Peyer's patch (tissue), 4 donors: ENCODE results near the gene PTAFR. TPM values are rescaled to one million over a fixed set of nuclear protein-coding genes. Genes with fewer than 3 reads are reported as not detected.

ENCODE experiments used
- DNase-seq, 3 donors: peaks; one replicate each; pipeline ENCODE4 v3.0.0-alpha.2; 2017 to 2019
- H3K27ac ChIP-seq, 4 donors: fragments of 200-600 bp; sonication (generic); one replicate each; pipeline ENCODE4 v1.5.1; 2016 to 2019
- H3K27me3 ChIP-seq, 2 donors: fragments of 200-600 bp; sonication (generic); one replicate each; pipeline ENCODE4 v1.5.1; 2019
- H3K36me3 ChIP-seq, 3 donors: fragments of 200-600 bp; sonication (generic); one replicate each; pipeline ENCODE4 v1.5.1; 2016 to 2019
- H3K4me1 ChIP-seq, 4 donors: fragments of 200-600 bp; sonication (generic); one replicate each; pipeline ENCODE4 v1.5.1; 2016 to 2019
- H3K4me3 ChIP-seq, 4 donors: fragments of 200-600 bp; sonication (generic); 1 replicate in 3 of 4; 2 replicates in 1 of 4; pipeline ENCODE4 v1.5.1; 2016 to 2019; ENCODE audit warnings: mild to moderate bottlenecking in 1 of 4
- H3K9me3 ChIP-seq, 4 donors: fragments of 200-600 bp; sonication (generic); one replicate each; pipeline ENCODE4 v1.5.1; 2016 to 2019; ENCODE audit warnings: mild to moderate bottlenecking in 1 of 4
- POLR2A ChIP-seq, 2 donors: fragments of 450-650 bp; IDR thresholded peaks; one replicate each; pipeline ENCODE4 v1.5.1; 2017; ENCODE audit warnings: antibody characterized with exemption in 2 of 2, mild to moderate bottlenecking in 2 of 2, moderate library complexity in 2 of 2
- total RNA-seq, 4 donors: library from RNA; depleted of rRNA; stranded (reverse); fragments of >200 nt; gene quantifications; one replicate each; pipeline ENCODE4 v1.1.0, GENCODE V29; 2016
- TF ChIP-seq, protein P1 (sequence below), 6 experiments: fragments of 450-650 bp in 4 of 6; fragments of 200-600 bp in 2 of 6; sonication (generic) in 1 of 6; IDR thresholded peaks; one replicate each; pipeline ENCODE4 v1.5.1; 2017 to 2019; ENCODE audit warnings: antibody characterized with exemption in 6 of 6, mild to moderate bottlenecking in 3 of 6, moderate library complexity in 1 of 6

Gene PTAFR
- total RNA-seq, 4 donors from 2014 or later, result 0.53 to 1.8 (median 1.7) TPM

GRCh38 chr1:28155628-28156027, 20.9 kb downstream of the PTAFR start:
- DNase-seq, result no peak
- no peaks in the 10 kb centered on the region for H3K27me3 ChIP-seq
- peaks cover 0 to 18% (median 0%) of the 10 kb centered on the region in 4 donors for H3K4me1 ChIP-seq
- H3K4me3 ChIP-seq, result no peak overlapping the region
- no peaks in the 10 kb centered on the region for H3K36me3 ChIP-seq
- no peaks in the 10 kb centered on the region for H3K9me3 ChIP-seq
- no peak overlapping the region for H3K27ac ChIP-seq
- no peak for TF ChIP-seq POLR2A (IDR thresholded peaks at IDR 0.05)
- TF ChIP-seq, protein P1, sequence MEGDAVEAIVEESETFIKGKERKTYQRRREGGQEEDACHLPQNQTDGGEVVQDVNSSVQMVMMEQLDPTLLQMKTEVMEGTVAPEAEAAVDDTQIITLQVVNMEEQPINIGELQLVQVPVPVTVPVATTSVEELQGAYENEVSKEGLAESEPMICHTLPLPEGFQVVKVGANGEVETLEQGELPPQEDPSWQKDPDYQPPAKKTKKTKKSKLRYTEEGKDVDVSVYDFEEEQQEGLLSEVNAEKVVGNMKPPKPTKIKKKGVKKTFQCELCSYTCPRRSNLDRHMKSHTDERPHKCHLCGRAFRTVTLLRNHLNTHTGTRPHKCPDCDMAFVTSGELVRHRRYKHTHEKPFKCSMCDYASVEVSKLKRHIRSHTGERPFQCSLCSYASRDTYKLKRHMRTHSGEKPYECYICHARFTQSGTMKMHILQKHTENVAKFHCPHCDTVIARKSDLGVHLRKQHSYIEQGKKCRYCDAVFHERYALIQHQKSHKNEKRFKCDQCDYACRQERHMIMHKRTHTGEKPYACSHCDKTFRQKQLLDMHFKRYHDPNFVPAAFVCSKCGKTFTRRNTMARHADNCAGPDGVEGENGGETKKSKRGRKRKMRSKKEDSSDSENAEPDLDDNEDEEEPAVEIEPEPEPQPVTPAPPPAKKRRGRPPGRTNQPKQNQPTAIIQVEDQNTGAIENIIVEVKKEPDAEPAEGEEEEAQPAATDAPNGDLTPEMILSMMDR (IDR thresholded peaks at IDR 0.05), result no peak

GRCh38 chr1:28154078-28154594, 22.4 kb downstream of the PTAFR start:
- DNase-seq, result no peak
- TF ChIP-seq, protein P1 (IDR thresholded peaks at IDR 0.05), result no peak
- TF ChIP-seq POLR2A (IDR thresholded peaks at IDR 0.05), result no peak
- no peak overlapping the region for H3K4me3 ChIP-seq
- no peaks in the 10 kb centered on the region for H3K36me3 ChIP-seq
- H3K27ac ChIP-seq, result no peak overlapping the region
- H3K27me3 ChIP-seq, result no peaks in the 10 kb centered on the region
- peaks cover 0 to 15% (median 0%) of the 10 kb centered on the region in 4 donors for H3K4me1 ChIP-seq
- H3K9me3 ChIP-seq, result no peaks in the 10 kb centered on the region

GRCh38 chr1:28150125-28150780, 26.2 kb downstream of the PTAFR start:
- no peaks in the 10 kb centered on the region for H3K27me3 ChIP-seq
- no peaks in the 10 kb centered on the region for H3K9me3 ChIP-seq
- H3K4me3 ChIP-seq, result no peak overlapping the region
- H3K36me3 ChIP-seq, result no peaks in the 10 kb centered on the region
- DNase-seq, result no peak
- H3K4me1 ChIP-seq, result peaks cover 0 to 11% (median 2%) of the 10 kb centered on the region in 4 donors
- H3K27ac ChIP-seq, result no peak overlapping the region
- no peak for TF ChIP-seq POLR2A (IDR thresholded peaks at IDR 0.05)
- TF ChIP-seq, protein P1 (IDR thresholded peaks at IDR 0.05), result no peak

DNA sequence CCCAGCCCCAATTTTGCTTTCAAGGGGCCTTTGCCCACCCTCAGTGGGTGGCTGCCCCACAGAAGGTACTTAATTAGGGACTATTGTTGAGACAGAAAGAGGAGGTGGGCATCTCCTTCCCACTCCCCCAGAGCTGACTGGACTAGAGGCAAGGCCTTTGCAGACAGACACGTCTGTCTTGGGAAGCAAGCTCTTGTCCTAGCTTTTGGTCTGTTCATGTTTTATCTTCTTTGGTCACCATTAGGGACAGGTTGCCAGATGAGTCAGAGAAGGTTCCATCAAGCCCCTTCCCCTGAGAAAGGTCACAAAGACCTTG, 27.7 kb downstream of the PTAFR start:
- H3K4me1 ChIP-seq, result peaks cover 0 to 4% (median 0%) of the 10 kb centered on the region in 4 donors
- no peak for DNase-seq
- H3K36me3 ChIP-seq, result no peaks in the 10 kb centered on the region
- no peaks in the 10 kb centered on the region for H3K9me3 ChIP-seq
- H3K27ac ChIP-seq, result peak overlapping the region in 1 of 4 donors; percentile 13
- H3K4me3 ChIP-seq, result no peak overlapping the region
- no peaks in the 10 kb centered on the region for H3K27me3 ChIP-seq
- TF ChIP-seq, protein P1 (IDR thresholded peaks at IDR 0.05), result no peak
- no peak for TF ChIP-seq POLR2A (IDR thresholded peaks at IDR 0.05)

GRCh38 chr1:28147264-28148094, 29.0 kb downstream of the PTAFR start:
- H3K4me1 ChIP-seq, result peaks cover 0 to 4% (median 0%) of the 10 kb centered on the region in 4 donors
- H3K27ac ChIP-seq, result peak overlapping the region in 1 of 4 donors; percentile 13
- no peaks in the 10 kb centered on the region for H3K36me3 ChIP-seq
- H3K4me3 ChIP-seq, result no peak overlapping the region
- DNase-seq, result no peak
- no peak for TF ChIP-seq POLR2A (IDR thresholded peaks at IDR 0.05)
- TF ChIP-seq, protein P1 (IDR thresholded peaks at IDR 0.05), result no peak
- no peaks in the 10 kb centered on the region for H3K9me3 ChIP-seq
- H3K27me3 ChIP-seq, result no peaks in the 10 kb centered on the region
